OCI-M2 (cell line): ENCODE measurements around the gene POMP.
A peak's percentile ranks its signal among the peaks of the same experiment; 100 is the strongest.
"Not testable (repeated sequence)": the region's sequence is repeated elsewhere in the genome, so short reads cannot be mapped to it uniquely, and the experiment has no call there.

Experiments
- DNase-seq: peaks from one replicate; lab custom pipeline; 2025; ENCODE audit not compliant: unreplicated experiment; lab: John Stamatoyannopoulos, UW

The POMP gene

GRCh38 chr13:28637714-28638355, 21.1 kb upstream of the POMP start:
- DNase-seq = no peak

- no peak for DNase-seq
Measured at GRCh38 chr13:28638756-28639155, 20.2 kb upstream of the POMP start.

- no peak for DNase-seq
Measured at GRCh38 chr13:28640861-28641599, 17.9 kb upstream of the POMP start.

GRCh38 chr13:28641600-28641926, 17.4 kb upstream of the POMP start:
- no peak for DNase-seq

GRCh38 chr13:28650284-28650683, 8.6 kb upstream of the POMP start:
- DNase-seq = no peak

- DNase-seq = no peak
Measured at GRCh38 chr13:28651810-28652401, 7.0 kb upstream of the POMP start.

- DNase-seq = no peak
Measured at GRCh38 chr13:28653111-28653510, 5.8 kb upstream of the POMP start.

GRCh38 chr13:28654276-28654675, 4.7 kb upstream of the POMP start:
- DNase-seq = no peak

GRCh38 chr13:28655561-28655960, 3.4 kb upstream of the POMP start:
- DNase-seq = no peak

- DNase-seq = peak; percentile 22
Measured at GRCh38 chr13:28657784-28658538, 969 bp upstream of the POMP start.

- DNase-seq = no peak
Measured at GRCh38 chr13:28658539-28658795, 463 bp upstream of the POMP start.

- DNase-seq = no peak
Measured at GRCh38 chr13:28659621-28659970, 666 bp downstream of the POMP start.

- DNase-seq = no peak
Measured at GRCh38 chr13:28666897-28667488, 8.1 kb downstream of the POMP start.

GRCh38 chr13:28671126-28671792, 12.3 kb downstream of the POMP start:
- DNase-seq = no peak

- DNase-seq = no peak
Measured at GRCh38 chr13:28678809-28679208, 19.9 kb downstream of the POMP start.

GRCh38 chr13:28679628-28680027, 20.7 kb downstream of the POMP start:
- DNase-seq = no peak

- DNase-seq = no peak
Measured at GRCh38 chr13:28680541-28680940, 21.6 kb downstream of the POMP start.

GRCh38 chr13:28683169-28683568, 24.2 kb downstream of the POMP start:
- DNase-seq = not testable (repeated sequence)

- no peak for DNase-seq
Measured at GRCh38 chr13:28684257-28684656, 25.3 kb downstream of the POMP start.

GRCh38 chr13:28685114-28685513, 26.2 kb downstream of the POMP start:
- DNase-seq = no peak

GRCh38 chr13:28685892-28686291, 27.0 kb downstream of the POMP start:
- DNase-seq = no peak
